ENCODE data around the gene TLN1. TPM values are rescaled to one million over a fixed set of nuclear protein-coding genes. Genes with fewer than 3 reads are reported as not detected.
A peak's percentile ranks its signal among the peaks of the same experiment; 100 is the strongest.

The TLN1 gene
- total and polyA plus RNA-seq, 8 donors = 152 to 471 (median 191) TPM

GRCh38 chr9:35745569-35745968 lies 13.6 kb upstream of the TLN1 start:
- H3K4me3 ChIP-seq = peak overlapping the region in 1 of 2 donors; percentile 93
- H3K36me3 ChIP-seq = peaks cover 6 to 44% of the 10 kb centered on the region in 2 donors
- intact Hi-C loops (cut with DNase I) = no loop called here

GRCh38 chr9:35743880-35744518 lies 12.0 kb upstream of the TLN1 start:
- no peaks in the 10 kb centered on the region for H3K9me3 ChIP-seq
- no peak for TF ChIP-seq CTCF (IDR thresholded peaks at IDR 0.05)
- H3K27ac ChIP-seq = no peak overlapping the region
- ATAC-seq = no peak
- H3K4me1 ChIP-seq = peaks cover 21 to 53% of the 10 kb centered on the region in 2 donors
- no peaks in the 10 kb centered on the region for H3K27me3 ChIP-seq
- intact Hi-C loops (cut with DNase I) = no loop called here
- peaks cover 6 to 59% of the 10 kb centered on the region in 2 donors for H3K36me3 ChIP-seq
- H3K4me3 ChIP-seq = no peak overlapping the region
- no peak for DNase-seq

More at GRCh38 chr9:35745569-35745968, 13.6 kb upstream of the TLN1 start:
- Histone ChIP-seq H3K4me1 (peaks cover 28 to 64% of the 10 kb centered on the region in 2 donors), H3K27me3 (no peaks in the 10 kb centered on the region), H3K9me3 (no peaks in the 10 kb centered on the region), H3K27ac (no peak overlapping the region)
- ATAC-seq (no peak), DNase-seq (no peak)
- TF ChIP-seq CTCF (IDR thresholded peaks at IDR 0.05) = no peak

GRCh38 chr9:35743452-35743851 lies 11.5 kb upstream of the TLN1 start:
- no peak for TF ChIP-seq CTCF (IDR thresholded peaks at IDR 0.05)
- Histone ChIP-seq H3K4me1 (peaks cover 21 to 53% of the 10 kb centered on the region in 2 donors), H3K36me3 (peaks cover 6 to 65% of the 10 kb centered on the region in 2 donors), H3K27ac (no peak overlapping the region), H3K27me3 (no peaks in the 10 kb centered on the region), H3K9me3 (no peaks in the 10 kb centered on the region), H3K4me3 (no peak overlapping the region)
- DNase-seq (no peak), ATAC-seq (no peak)
- intact Hi-C loops (cut with DNase I) = no loop called here

- intact Hi-C loops (cut with DNase I) = no loop called here
- Histone ChIP-seq H3K27ac (no peak overlapping the region), H3K27me3 (no peaks in the 10 kb centered on the region), H3K36me3 (peaks cover 6 to 82% of the 10 kb centered on the region in 2 donors), H3K4me3 (no peak overlapping the region), H3K9me3 (no peaks in the 10 kb centered on the region), H3K4me1 (peaks cover 16 to 38% of the 10 kb centered on the region in 2 donors)
- ATAC-seq (no peak), DNase-seq (no peak)
- no peak for TF ChIP-seq CTCF (IDR thresholded peaks at IDR 0.05)
These were observed 9.7 kb upstream of the TLN1 start for GRCh38 chr9:35741740-35742139.

- H3K9me3 ChIP-seq = no peaks in the 10 kb centered on the region
- no peak for TF ChIP-seq CTCF (IDR thresholded peaks at IDR 0.05)
- intact Hi-C loops (cut with DNase I) = no loop called here
- H3K27ac ChIP-seq = no peak overlapping the region
- H3K27me3 ChIP-seq = no peaks in the 10 kb centered on the region
- ATAC-seq (no peak), DNase-seq (no peak)
- peaks cover 6 to 97% of the 10 kb centered on the region in 2 donors for H3K36me3 ChIP-seq
- peaks cover 5 to 35% of the 10 kb centered on the region in 2 donors for H3K4me1 ChIP-seq
- no peak overlapping the region for H3K4me3 ChIP-seq
These were observed 8.2 kb upstream of the TLN1 start for GRCh38 chr9:35740243-35740642.
